K562 (cell line): ENCODE measurements around the gene KCNC3. TPM values are rescaled to one million over a fixed set of nuclear protein-coding genes. Genes with fewer than 3 reads are reported as not detected.

ENCODE experiments used
- C11orf30 ChIP-seq: fragments of 450-650 bp; IDR thresholded peaks from 2 replicates; pipeline ENCODE4 v1.6.1; 2016; ENCODE audit warnings: low read depth, mild to moderate bottlenecking
- CEBPB ChIP-seq: fragments of 450-650 bp; IDR thresholded peaks from 2 replicates; pipeline ENCODE4 v1.6.1; 2016; ENCODE audit warnings: missing genetic modification characterization, missing compliant biosample characterization
- CREB3 ChIP-seq: fragments of 450-650 bp; conservative IDR thresholded peaks from 2 replicates; pipeline ENCODE4 v1.6.1; 2016; ENCODE audit warnings: missing genetic modification characterization, low read depth, mild to moderate bottlenecking, missing compliant biosample characterization, moderate library complexity
- ELK1 ChIP-seq: sonication (generic); formaldehyde crosslinking; IDR thresholded peaks from 2 replicates; pipeline ENCODE4 v1.8.1; 2022; ENCODE audit warnings: missing genetic modification reagents
- FUS ChIP-seq: fragments of 200-400 bp; formaldehyde crosslinking; optimal IDR thresholded peaks from 2 replicates; pipeline ENCODE3; 2017; ENCODE audit warnings: low read depth, low read length
- GABPA ChIP-seq: fragments of 200-800 bp; sonication (Bioruptor generic); conservative IDR thresholded peaks from 2 replicates; pipeline ENCODE4 v1.6.1; 2016; ENCODE audit warnings: low read depth, missing genetic modification characterization, missing compliant biosample characterization
- GTF3C2 ChIP-seq: IDR thresholded peaks from 3 replicates; pipeline ENCODE4 v1.6.1; 2011; ENCODE audit warnings: borderline replicate concordance, mild to moderate bottlenecking, moderate library complexity; ENCODE audit not compliant: insufficient read length; ENCODE audit errors: extremely low read depth
- MEF2D ChIP-seq: conservative IDR thresholded peaks from 2 replicates; pipeline ENCODE4 v1.6.1; 2016; ENCODE audit warnings: low read depth, missing genetic modification characterization, missing compliant biosample characterization
- MEIS2 ChIP-seq: fragments of 450-650 bp; IDR thresholded peaks from 2 replicates; pipeline ENCODE4 v1.6.1; 2014; ENCODE audit warnings: mild to moderate bottlenecking; ENCODE audit not compliant: partially characterized antibody
- MYNN ChIP-seq, 2 experiments: sonication (generic); formaldehyde crosslinking in 1 of 2; IDR thresholded peaks; 2 replicates each; pipeline versions ENCODE4 v1.5.0 to v1.6.1; 2016 to 2020; ENCODE audit warnings: antibody characterized with exemption in 1 of 2, missing genetic modification reagents in 1 of 2
- NFATC3 ChIP-seq: fragments of 450-650 bp; IDR thresholded peaks from 2 replicates; pipeline ENCODE4 v1.6.1; 2017; ENCODE audit warnings: mild to moderate bottlenecking
- PCBP2 ChIP-seq: fragments of 200-400 bp; formaldehyde crosslinking; IDR thresholded peaks from 2 replicates; pipeline ENCODE4 v1.6.1; 2018; ENCODE audit warnings: low read length, low read depth, mild to moderate bottlenecking, moderate library complexity; ENCODE audit not compliant: poor library complexity, severe bottlenecking
- RAD51 ChIP-seq: fragments of 450-650 bp; IDR thresholded peaks from 2 replicates; pipeline ENCODE4 v1.7.1; 2016; ENCODE audit warnings: low read depth, mild to moderate bottlenecking, borderline replicate concordance
- RCOR1 ChIP-seq, 2 experiments: IDR thresholded peaks; 2 replicates each; pipeline ENCODE4 v1.6.1; 2012; ENCODE audit warnings: low read depth in 2 of 2, low read length in 2 of 2, borderline replicate concordance in 1 of 2, improper control_type of control experiment in 1 of 2
- SMAD2 ChIP-seq: fragments of 150-350 bp; IDR thresholded peaks from 2 replicates; pipeline ENCODE4 v1.6.1; 2014; ENCODE audit warnings: low read depth, mild to moderate bottlenecking, low read length
- ZBTB43 ChIP-seq: sonication (generic); formaldehyde crosslinking; IDR thresholded peaks from 2 replicates; pipeline ENCODE4 v1.8.0; 2023; ENCODE audit warnings: mild to moderate bottlenecking, missing genetic modification reagents
- ZFPM2 ChIP-seq: fragments of 250-450 bp; sonication (Bioruptor Pico); IDR thresholded peaks from 2 replicates; pipeline ENCODE4 v1.5.1; 2022; ENCODE audit warnings: mild to moderate bottlenecking
- ZNF232 ChIP-seq: sonication (generic); formaldehyde crosslinking; IDR thresholded peaks from 2 replicates; pipeline ENCODE4 v1.8.0; 2022; ENCODE audit warnings: mild to moderate bottlenecking, missing genetic modification reagents
- ZNF280A ChIP-seq: fragments of 450-650 bp; IDR thresholded peaks from 2 replicates; pipeline ENCODE4 v1.6.1; 2018; ENCODE audit warnings: mild to moderate bottlenecking, low read depth; ENCODE audit not compliant: partially characterized antibody
- ZNF551 ChIP-seq: fragments of 250-450 bp; sonication (Bioruptor Pico); IDR thresholded peaks from 2 replicates; pipeline ENCODE4 v1.5.0; 2021; ENCODE audit warnings: mild to moderate bottlenecking, moderate library complexity
- polyA plus RNA-seq, 8 experiments: library from polyadenylated mRNA; depleted of rRNA in 4 of 8; stranded (reverse) in 5 of 8; unstranded in 3 of 8; fragments of >200 nt; fragmentation: Nextera tagmentation in 2 of 8; fragmentation: Illumina TruSeq in 1 of 8; extraction: Ambion mirVana in 2 of 8; extraction: Trizol in 1 of 8; gene quantifications; 2 replicates each; pipeline versions ENCODE4 v1.2.1 to v1.2.3, GENCODE V29; 2011 to 2014; ENCODE audit warnings: inconsistent platforms in 1 of 8, missing spikeins in 1 of 8
- total RNA-seq, 7 experiments: library from RNA; depleted of rRNA in 6 of 7; stranded (reverse); fragments of >200 nt in 6 of 7; fragmentation: Illumina TruSeq in 2 of 7; extraction: Trizol in 2 of 7; gene quantifications; 2 replicates each; pipeline versions ENCODE4 v1.2.1 to v1.2.3, GENCODE V29; 2011 to 2021; ENCODE audit warnings: low replicate concordance in 1 of 7

The KCNC3 gene
- total and polyA plus RNA-seq, 9 of the 15 experiments (the other 6 are each of a cell fraction or from before 2014, with no cell fraction given): 0.03 to 26.2 (median 2.0) TPM

- TF ChIP-seq SMAD2 (no peak), RCOR1 (IDR thresholded peaks at IDR 0.05; ENCODE audit: borderline replicate concordance in 1 of 2, low read depth in 2 of 2, low read length in 2 of 2) (no peak; a peak in 1 of 4 replicates), ZNF232 (no peak), PCBP2 (no peak), GTF3C2 (no peak), ELK1 (CRISPR knock-in tag) (no peak), ZNF551 (no peak), CREB3 (tag) (no peak), NFATC3 (peak; percentile 58; the same call in 1 of the 2 replicates), RAD51 (no peak), ZFPM2 (CRISPR knock-in tag) (no peak), MEIS2 (peak; percentile 3), FUS (no peak), C11orf30 (no peak), MYNN (IDR thresholded peaks at IDR 0.05) (no peak), MYNN (CRISPR knock-in tag; IDR thresholded peaks at IDR 0.05) (no peak), ZNF280A (no peak), CEBPB (tag) (no peak), ZBTB43 (CRISPR knock-in tag) (no peak), GABPA (no peak), MEF2D (tag) (no peak)
These were observed at the start of gene KCNC3 (continued) for GRCh38 chr19:50329146-50329925.
